Measurements from ENCODE around the gene PCNX2.

DNA sequence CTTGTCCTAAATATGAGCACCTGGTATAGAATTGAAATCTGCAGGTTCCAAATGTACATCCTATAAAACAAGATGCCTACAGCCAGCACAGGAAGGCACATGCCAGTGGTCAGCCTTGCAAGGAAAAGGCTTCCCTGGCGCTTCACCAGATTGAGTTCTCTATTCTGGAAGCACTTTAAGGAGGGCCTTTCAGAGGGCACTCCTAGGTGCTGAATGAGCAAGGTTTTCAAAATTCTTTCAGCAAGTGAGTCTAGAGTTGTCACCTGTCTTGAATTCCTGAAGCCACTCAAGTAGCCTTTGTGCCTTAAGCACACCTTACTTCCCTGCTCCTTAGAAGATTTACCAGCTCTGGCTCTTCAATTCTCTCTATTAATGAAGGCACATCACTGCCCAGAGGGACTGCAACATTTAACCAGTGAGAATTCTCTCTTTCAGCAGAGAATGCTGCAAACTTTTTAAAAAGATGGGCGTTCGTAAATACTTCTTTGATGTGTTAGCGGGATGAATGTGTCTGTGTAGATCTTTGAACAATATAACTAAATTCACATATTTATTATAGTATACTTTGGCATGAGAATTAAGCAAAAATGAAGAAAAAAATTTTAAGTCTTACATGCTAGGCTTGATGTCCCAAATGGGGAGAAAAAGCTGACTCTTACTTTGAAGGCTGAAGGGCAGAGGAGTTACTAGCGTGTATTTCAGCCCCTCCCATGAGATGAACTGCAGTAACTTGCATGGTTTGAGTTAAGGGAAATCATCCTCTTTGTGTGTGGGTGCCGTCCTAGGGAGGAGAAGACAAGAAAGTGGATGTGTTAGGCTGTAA lies 183.1 kb downstream of the PCNX2 start:
- TF ChIP-seq, protein P1, sequence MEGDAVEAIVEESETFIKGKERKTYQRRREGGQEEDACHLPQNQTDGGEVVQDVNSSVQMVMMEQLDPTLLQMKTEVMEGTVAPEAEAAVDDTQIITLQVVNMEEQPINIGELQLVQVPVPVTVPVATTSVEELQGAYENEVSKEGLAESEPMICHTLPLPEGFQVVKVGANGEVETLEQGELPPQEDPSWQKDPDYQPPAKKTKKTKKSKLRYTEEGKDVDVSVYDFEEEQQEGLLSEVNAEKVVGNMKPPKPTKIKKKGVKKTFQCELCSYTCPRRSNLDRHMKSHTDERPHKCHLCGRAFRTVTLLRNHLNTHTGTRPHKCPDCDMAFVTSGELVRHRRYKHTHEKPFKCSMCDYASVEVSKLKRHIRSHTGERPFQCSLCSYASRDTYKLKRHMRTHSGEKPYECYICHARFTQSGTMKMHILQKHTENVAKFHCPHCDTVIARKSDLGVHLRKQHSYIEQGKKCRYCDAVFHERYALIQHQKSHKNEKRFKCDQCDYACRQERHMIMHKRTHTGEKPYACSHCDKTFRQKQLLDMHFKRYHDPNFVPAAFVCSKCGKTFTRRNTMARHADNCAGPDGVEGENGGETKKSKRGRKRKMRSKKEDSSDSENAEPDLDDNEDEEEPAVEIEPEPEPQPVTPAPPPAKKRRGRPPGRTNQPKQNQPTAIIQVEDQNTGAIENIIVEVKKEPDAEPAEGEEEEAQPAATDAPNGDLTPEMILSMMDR (IDR thresholded peaks at IDR 0.05): no peak
- no peak for TF ChIP-seq POLR2A (IDR thresholded peaks at IDR 0.05)
